RPMI8226 (cell line): ENCODE data around the gene MFSD8.
A peak's percentile ranks its signal among the peaks of the same experiment; 100 is the strongest.
"Not testable (repeated sequence)": the region's sequence is repeated elsewhere in the genome, so short reads cannot be mapped to it uniquely, and the experiment has no call there.

Experiments
- DNase-seq: peaks from one replicate; pipeline ENCODE4 v3.0.0-alpha.2; 2015

MFSD8 gene

DNA sequence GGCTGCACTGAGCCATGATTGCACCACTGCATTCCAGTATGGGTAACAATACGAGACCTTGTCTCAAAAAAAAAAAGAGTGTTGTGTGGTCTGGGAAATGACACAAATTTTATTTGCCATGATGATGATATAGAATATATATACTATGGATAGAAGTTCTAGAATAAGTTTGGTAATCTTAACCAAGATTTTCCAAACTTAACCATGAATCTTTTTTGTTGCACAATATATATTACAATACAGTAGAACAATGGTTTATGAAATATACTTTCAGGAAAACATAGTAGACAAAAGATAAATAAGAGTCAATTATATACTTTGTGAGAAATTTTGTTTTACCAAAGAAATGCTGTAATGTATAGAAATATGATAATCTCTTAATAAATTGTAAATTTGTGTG lies 34.8 kb downstream of the MFSD8 start:
- DNase-seq, result no peak

DNA sequence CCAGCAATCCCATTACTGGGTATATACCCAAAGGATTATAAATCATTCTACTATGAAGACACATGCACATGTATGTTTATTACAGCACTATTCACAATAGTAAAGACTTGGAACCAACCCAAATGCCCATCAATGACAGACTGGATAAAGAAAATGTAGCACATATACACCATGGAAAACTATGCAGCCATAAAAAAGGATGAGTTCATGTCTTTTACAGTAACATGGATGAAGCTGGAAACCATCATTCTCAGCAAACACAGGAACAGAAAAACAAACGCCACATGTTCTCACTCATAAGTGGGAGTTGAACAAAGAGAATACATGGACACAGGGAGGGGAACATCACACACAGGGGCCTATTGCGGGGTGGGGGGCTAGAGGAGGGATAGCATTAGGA lies 39.3 kb downstream of the MFSD8 start:
- not testable (repeated sequence) for DNase-seq

DNA sequence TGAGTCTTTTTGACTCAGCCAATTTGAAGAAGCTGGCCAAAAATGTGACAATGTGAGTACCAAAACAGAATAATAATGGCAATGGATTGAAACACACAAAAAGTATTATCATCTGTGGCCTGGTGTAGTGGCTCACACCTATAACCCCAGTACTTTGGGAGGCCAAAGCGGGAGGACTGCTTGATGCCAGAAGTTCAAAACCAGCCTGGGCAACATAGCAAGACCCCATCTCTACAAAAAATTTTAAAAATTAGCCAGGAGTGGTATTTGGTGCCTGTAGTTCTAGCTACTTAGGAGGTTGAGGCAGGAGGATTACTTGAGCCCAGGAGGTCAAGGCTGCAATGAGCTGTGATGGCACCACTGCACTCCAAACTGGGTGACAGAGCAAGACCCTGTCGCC lies 42.7 kb downstream of the MFSD8 start:
- DNase-seq, result no peak

DNA sequence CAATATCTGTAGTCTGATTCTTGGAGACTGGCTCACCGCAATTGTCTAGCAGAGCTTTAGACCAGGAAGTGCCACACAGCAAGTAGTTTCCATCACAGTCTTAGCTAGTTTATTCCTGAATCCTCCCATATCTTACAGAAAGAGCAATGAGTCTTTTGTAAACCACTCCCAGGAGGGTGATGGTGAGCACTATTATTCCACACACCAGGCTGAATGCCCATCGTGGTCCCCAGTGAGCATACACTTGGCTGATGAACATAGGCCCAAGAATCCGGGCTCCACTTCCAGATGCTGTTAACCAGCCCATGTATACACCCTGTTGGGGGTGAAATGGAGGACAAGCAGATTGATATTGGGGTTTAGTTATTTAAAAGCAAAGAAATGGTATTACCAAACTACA lies 44.5 kb downstream of the MFSD8 start:
- no peak for DNase-seq

DNA sequence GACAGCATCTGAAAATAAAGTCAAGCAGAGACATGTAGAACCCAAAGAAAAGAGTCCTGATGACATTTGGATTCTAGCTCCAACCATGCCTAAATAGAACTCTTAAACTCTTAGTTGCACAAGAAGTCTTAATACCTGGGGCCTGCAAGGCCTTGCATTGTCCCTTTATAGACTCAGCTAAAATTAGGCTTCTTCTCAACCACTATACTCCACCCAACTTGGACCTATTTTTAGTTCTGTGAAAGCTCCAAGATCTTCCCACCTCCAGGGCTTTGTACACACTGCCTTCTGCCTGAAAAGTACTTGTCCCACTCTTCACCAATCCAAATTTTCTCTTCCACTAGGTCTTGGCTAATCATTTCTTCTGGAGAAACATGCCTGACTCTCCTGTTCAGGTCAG lies 47.8 kb downstream of the MFSD8 start:
- no peak for DNase-seq

DNA sequence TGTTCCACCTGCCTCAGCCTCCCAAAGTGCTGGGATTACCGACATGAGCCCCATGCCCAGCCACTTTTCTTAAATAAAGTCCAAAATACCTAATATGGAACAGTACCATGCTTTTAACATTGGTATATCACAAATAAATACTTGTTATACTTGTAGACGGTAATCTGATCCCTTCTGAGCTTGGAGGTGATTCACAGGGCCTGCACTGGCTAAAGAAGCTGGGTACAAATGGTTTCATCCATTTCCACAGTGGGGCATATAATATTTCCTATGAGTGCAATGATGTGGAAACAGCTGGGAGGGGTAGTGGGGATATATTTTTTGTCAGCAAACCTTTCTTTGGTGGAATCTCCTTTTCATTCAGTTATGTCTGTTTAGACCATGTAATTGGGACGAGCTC lies 48.5 kb downstream of the MFSD8 start:
- DNase-seq, result no peak

DNA sequence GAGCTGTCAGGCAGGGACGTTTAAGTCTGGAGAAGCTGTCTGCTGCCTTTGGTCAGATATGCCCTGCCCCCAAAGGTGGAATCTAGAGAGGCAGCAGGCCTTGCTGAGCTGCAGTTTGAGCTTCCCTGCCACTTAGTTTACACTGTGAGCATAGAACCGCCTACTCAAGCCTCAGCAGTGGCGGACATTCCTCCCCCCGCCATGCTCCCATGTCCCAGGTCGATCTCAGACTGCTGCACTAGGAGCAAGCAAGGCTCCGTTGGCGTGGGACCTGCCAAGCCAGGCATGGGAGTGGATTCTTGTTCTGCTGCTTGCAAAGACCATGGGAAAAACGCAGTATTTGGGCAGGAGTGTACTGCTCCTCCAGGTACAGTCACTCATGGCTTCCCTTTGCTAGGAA lies 59.9 kb downstream of the MFSD8 start:
- no peak for DNase-seq

DNA sequence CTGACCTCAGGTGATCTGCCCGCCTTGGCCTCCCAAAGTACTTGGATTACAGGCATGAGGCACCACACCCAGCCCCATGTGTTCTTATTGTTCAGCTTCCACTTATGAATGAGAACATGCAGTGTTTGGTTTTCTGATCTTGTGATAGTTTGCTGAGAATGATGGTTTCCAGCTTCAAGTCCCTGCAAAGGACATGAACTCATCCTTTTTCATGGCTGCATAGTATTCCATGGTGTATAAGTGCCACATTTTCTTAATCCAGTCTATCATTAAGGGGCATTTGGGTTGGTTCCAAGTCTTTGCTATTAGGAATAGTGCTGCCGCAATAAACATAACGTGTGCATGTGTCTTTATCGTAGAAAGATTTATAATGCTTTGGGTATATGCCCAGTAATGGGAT lies 65.3 kb downstream of the MFSD8 start:
- not testable (repeated sequence) for DNase-seq

DNA sequence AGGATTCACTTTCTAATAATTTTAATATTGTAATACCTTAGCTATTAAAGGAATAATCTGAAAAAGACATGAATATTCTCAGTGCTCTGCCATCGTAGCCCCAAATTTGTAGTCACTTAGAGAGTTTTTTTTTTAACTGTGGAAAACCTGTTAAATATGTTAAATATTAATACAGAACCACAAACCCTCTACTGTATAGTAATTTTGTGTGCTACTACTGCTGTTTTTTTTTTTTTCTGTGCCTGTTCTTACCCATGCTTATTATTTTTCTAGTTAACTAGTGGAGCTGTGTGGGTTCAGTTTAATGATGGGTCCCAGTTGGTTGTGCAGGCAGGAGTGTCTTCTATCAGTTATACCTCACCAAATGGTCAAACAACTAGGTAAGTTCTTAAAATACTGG lies 68.4 kb downstream of the MFSD8 start:
- no peak for DNase-seq

DNA sequence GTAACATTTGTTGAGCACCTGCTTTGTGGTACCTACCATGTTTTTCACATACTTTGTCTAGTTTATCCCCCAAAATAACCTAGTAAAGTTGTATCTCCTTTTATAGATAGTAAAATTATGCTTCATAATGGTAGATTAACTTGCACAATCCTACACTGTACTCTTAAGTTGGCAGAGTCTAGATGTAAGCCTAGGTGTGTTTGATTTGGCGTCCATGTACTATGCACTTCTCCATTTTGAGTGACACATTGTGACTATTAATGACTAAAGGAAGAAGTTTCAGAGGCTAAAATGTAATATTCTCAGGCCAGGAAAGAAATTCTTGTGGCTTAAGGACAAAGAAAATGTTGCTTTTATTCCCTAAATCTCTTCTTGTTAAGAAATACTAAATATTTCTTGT lies 68.9 kb downstream of the MFSD8 start:
- no peak for DNase-seq

DNA sequence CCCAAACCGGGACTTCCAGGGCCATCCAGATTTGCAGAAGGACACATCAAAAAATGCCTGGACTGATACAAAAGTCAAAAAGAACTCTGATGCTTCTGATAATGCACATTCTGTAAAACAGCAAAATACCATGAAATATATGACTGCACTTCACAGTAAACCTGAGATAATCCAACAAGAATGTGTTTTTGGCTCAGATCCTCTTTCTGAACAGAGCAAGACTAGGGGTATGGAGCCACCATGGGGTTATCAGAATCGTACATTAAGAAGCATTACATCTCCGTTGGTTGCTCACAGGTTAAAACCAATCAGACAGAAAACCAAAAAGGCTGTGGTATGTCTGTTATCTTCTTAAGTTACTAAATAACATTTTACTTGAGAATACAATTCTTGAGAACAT lies 75.1 kb downstream of the MFSD8 start:
- no peak for DNase-seq

DNA sequence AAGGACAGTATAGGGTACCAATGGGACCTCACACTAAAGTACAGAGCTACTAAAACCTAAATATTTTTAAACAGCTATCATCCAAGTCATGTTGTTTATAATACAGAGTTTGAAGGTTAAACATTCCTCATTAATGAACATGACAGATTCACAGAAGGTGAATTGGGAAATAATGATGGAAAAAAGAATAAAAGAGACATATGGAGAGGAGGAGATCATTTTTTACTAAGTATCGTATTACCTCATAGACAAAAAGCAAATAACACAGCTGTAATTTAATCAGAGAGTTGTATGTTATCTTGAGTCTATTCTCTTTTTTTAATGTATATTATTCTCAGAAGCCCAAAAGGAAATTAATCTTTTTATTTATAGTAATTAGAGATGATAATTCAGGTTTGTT lies 76.4 kb downstream of the MFSD8 start:
- no peak for DNase-seq

DNA sequence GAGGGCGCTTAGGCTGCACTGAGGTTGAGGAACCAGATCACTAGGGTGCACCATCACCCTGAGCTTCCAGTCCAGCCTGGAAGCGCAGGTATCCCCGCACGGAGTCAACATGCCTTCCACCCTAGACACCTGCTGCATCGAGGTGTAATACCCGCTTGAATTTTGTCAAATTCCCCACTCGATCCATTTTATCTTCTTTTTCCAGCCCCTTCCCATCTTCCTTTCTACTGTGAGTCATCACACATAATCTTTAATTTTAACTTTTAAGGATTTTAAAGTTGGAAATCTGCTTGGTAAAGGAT lies 83.5 kb downstream of the MFSD8 start:
- peak; percentile 37 for DNase-seq

DNA sequence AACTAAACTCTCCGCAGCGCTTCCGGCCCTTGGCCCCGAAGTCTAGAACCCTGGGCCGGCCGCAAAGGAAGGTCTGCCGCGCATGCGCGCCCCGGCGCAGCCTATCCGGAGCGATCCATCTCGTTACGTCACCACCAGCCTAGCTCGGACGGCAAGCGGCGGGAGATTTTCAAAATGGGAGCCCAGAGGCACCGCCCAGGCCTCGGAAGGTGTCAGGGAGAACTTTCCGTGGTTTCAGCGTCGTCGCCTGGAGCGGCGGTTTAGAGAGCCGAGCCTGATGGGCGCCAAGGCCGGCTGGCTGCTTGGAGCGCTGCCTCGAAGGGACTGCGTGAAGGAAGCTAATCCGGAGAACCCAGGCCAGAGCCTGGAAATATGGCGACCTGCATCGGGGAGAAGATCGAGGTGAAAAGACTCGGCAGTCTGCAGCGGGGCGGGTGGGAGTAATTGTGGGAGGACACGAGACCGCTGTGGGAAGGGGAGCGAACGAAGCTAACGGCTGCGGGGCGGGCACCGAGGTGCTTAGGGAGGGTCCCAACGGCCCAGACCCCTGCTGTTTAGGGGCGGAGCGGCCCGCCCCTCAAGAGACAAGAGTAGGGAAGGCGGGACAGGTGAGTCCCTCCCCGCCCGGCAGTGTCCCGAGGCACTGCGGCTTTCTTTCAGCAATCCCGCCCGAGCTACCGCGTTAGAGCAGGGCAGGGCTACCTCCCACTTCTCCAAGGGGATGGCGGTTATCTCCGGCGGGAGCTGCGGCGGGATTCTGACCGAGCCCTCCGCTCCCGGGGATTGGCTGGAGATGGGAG lies 84.0 kb downstream of the MFSD8 start, which contains the start of gene PLK4:
Gene PLK4, plus strand, starts transcription at position 131 of the 800 bp plus-strand sequence. Its CDS starts 242 bp downstream, at position 373.
- DNase-seq, result peak; percentile 95

DNA sequence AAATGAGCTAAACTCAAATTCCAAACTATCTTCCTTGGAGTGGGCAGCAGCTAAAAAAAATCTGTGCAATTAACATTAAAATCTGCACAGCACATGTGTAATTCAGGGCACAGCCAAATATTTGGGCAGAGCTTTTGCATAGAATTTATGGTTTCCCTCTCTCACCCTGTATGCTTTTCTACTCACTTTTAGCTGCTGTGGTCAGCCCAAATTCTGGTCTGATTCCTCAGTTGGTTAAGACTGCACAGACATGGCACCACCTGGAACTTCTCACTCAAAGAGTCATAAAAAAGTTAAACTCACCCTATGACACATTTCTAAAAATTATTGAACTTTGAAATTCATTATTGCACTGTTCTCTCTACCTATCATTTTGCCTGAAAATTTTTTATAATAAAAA lies 89.2 kb downstream of the MFSD8 start:
- DNase-seq, result no peak

DNA sequence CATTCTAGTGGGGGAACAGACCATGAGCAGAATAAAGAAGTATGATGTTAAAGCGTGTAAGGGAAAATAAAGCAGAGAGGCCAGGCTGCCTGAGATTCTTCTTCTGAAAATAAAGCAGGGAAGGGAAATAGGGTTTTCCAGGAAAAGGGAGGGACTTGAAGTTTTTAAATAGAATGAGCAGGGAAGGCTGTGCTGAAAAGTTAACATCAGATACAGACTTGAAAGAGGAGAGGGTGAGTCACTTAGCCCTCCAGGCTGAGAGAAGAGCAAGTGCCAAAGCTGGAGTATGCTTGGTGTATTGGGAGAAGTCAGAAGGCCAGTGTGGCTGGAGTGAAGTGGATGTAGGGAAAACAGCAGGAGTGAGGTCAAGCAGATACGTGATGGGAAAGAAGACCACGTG lies 94.3 kb downstream of the MFSD8 start:
- DNase-seq, result no peak

DNA sequence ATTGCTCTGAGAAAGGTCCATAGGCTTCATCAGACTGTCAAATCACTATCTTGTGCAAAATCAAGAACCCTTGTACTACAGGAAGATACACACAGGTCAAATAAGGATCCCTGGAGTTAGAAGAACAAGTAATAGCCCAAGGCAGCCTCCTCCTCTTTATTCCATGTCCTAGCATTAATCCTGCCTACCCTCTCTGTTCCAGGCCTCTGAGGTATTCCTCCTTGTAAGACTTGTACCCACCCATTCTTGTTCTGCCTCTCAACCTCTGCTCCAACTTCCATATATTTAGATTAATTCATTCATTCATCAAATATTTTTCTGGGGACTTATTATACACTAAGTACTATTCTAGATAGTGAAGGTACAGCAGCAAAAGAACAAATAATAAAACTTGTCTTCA lies 94.7 kb downstream of the MFSD8 start:
- DNase-seq, result no peak

DNA sequence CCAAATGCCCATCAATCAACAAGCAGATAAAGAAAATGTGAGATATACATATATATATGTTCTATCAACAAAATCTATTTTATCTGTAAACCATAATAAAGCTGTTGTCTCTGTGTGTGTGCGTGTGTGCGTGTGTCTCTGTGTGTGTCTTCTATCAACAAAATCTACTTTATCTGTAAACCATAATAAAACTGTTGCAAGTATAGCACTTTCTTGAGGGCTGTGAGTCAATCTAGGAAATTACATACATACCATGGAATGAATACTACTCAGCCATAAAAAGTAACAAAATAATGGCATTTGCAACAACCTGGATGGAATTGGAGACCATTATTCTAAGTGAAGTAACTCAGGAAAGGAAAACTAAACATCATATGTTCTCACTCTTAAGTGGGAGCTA lies 96.8 kb downstream of the MFSD8 start:
- DNase-seq, result no peak
